PC-9 (cell line): ENCODE results near the gene BMERB1. TPM values are rescaled to one million over a fixed set of nuclear protein-coding genes. Genes with fewer than 3 reads are reported as not detected.
"Not testable (repeated sequence)": the region's sequence is repeated elsewhere in the genome, so short reads cannot be mapped to it uniquely, and the experiment has no call there.

Source experiments
- BruUV-seq: library from RNA; stranded (reverse); fragments of 400-500 nt; replicated peaks from 2 replicates; lab custom pipeline; 2021; lab: Mats Ljungman, UMichigan
- CTCF ChIA-PET: fragments of 300-600 bp; sonication (Branson Sonifier 250); formaldehyde crosslinking; loops from one replicate; lab custom pipeline; 2022; ENCODE audit warnings: antibody characterized with exemption; lab: Charles Lee
- POLR2A ChIA-PET: fragments of 300-600 bp; sonication (Branson Sonifier 250); formaldehyde crosslinking; loops from one replicate; lab custom pipeline; 2022; ENCODE audit warnings: antibody characterized with exemption; ENCODE audit not compliant: unreplicated experiment; lab: Charles Lee
- DNase-seq, 2 experiments: peaks; one replicate each; pipeline versions ENCODE4 v3.0.0 to v3.0.0-alpha.2; 2015 to 2022; ENCODE audit warnings: mixed read lengths in 1 of 2
- H2AFZ ChIP-seq: fragments of 200-600 bp; sonication (generic); 2 replicates; pipeline ENCODE4 v1.8.1; 2017; ENCODE audit warnings: antibody characterized with exemption
- H3F3A ChIP-seq: fragments of 200-600 bp; sonication (generic); 2 replicates; pipeline ENCODE4 v1.8.1; 2017; ENCODE audit warnings: antibody characterized with exemption, mild to moderate bottlenecking, low read depth; ENCODE audit not compliant: insufficient read depth
- H3K27ac ChIP-seq: fragments of 200-600 bp; sonication (generic); 2 replicates; pipeline ENCODE4 v1.6.1; 2016; ENCODE audit warnings: mixed run types
- H3K27me3 ChIP-seq: fragments of 200-600 bp; sonication (generic); 2 replicates; pipeline ENCODE4 v1.6.1; 2016; ENCODE audit warnings: low read depth, mixed run types; ENCODE audit not compliant: insufficient read depth
- H3K36me3 ChIP-seq: fragments of 200-600 bp; sonication (generic); 2 replicates; pipeline ENCODE4 v1.6.1; 2016; ENCODE audit warnings: low read depth, mixed run types
- H3K4me1 ChIP-seq: fragments of 200-600 bp; sonication (generic); replicated peaks from 2 replicates; pipeline ENCODE4 v1.6.1; 2016; ENCODE audit warnings: mixed run types; ENCODE audit not compliant: insufficient read depth
- H3K4me2 ChIP-seq: fragments of 200-600 bp; sonication (generic); 2 replicates; pipeline ENCODE4 v1.6.1; 2017; ENCODE audit warnings: mixed run types
- H3K4me3 ChIP-seq: fragments of 200-600 bp; sonication (generic); 2 replicates; pipeline ENCODE4 v1.6.1; 2016; ENCODE audit warnings: mixed run types
- H3K79me2 ChIP-seq: fragments of 200-600 bp; sonication (generic); 2 replicates; pipeline ENCODE4 v1.6.1; 2017; ENCODE audit warnings: low read depth, mixed run types
- H3K9me2 ChIP-seq: fragments of 200-600 bp; sonication (generic); 2 replicates; pipeline ENCODE4 v1.8.1; 2017; ENCODE audit warnings: mild to moderate bottlenecking; ENCODE audit not compliant: insufficient read depth
- H3K9me3 ChIP-seq: fragments of 200-600 bp; sonication (generic); 2 replicates; pipeline ENCODE4 v1.8.1; 2016; ENCODE audit warnings: low read depth; ENCODE audit not compliant: insufficient read depth
- H4K20me1 ChIP-seq: fragments of 200-600 bp; sonication (generic); 2 replicates; pipeline ENCODE4 v1.8.1; 2017; ENCODE audit not compliant: insufficient read depth
- EZH2 ChIP-seq: fragments of 200-600 bp; sonication (generic); IDR thresholded peaks from 2 replicates; pipeline ENCODE4 v1.8.0; 2017; ENCODE audit warnings: antibody characterized with exemption, low read depth
- intact Hi-C: fragments of 100-400 bp; cut with micrococcal nuclease; formaldehyde crosslinking; loops from one replicate; pipeline ENCODE4 v1.10.0; 2022; ENCODE audit not compliant: unreplicated experiment
- total RNA-seq: library from RNA; stranded (reverse); gene quantifications from 2 replicates; pipeline ENCODE4 v1.2.3, GENCODE V29; 2021
- TF ChIP-seq, protein P1 (sequence below): fragments of 200-600 bp; sonication (generic); conservative IDR thresholded peaks from 2 replicates; pipeline ENCODE4 v1.6.1; 2017; ENCODE audit warnings: mixed run types, antibody characterized with exemption, mild to moderate bottlenecking, moderate library complexity

The BMERB1 gene
- total RNA-seq, 1 experiment from 2014 or later = 4.3 TPM

DNA sequence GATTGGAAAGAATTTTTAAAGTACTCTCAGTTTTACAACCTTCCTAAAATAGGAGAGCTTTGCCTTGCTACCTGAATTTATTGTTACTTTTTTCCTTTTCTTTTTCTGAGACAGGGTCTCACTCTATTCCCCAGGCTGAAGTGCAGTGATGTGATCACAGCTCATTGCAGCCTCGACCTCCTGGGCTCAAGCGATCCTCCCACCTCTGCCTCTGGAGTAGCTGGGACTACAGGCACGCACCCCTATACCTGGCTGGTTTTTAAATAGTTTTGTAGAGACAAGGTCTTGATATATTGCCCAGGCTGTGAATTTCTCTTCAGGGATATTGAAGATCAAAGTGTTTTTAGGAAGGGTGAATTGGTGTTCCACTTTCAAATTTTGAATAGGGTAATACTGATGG, 35.1 kb upstream of the BMERB1 start:
- H3K4me2 ChIP-seq = no peak overlapping the region
- H3K9me2 ChIP-seq = no peaks in the 10 kb centered on the region
- no peak overlapping the region for H3K4me3 ChIP-seq
- ChIA-PET POLR2A (interaction anchor here (0.7 kb wide), 1 partner anchor 191 kb away, joined by 3 read pairs; no protein-coding TSS in a partner anchor), CTCF (no interaction called here)
- TF ChIP-seq, protein P1, sequence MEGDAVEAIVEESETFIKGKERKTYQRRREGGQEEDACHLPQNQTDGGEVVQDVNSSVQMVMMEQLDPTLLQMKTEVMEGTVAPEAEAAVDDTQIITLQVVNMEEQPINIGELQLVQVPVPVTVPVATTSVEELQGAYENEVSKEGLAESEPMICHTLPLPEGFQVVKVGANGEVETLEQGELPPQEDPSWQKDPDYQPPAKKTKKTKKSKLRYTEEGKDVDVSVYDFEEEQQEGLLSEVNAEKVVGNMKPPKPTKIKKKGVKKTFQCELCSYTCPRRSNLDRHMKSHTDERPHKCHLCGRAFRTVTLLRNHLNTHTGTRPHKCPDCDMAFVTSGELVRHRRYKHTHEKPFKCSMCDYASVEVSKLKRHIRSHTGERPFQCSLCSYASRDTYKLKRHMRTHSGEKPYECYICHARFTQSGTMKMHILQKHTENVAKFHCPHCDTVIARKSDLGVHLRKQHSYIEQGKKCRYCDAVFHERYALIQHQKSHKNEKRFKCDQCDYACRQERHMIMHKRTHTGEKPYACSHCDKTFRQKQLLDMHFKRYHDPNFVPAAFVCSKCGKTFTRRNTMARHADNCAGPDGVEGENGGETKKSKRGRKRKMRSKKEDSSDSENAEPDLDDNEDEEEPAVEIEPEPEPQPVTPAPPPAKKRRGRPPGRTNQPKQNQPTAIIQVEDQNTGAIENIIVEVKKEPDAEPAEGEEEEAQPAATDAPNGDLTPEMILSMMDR = no peak
- no peak for TF ChIP-seq EZH2
- no peaks in the 10 kb centered on the region for H3K9me3 ChIP-seq
- no peaks in the 10 kb centered on the region for H4K20me1 ChIP-seq
- no peak overlapping the region for H3K27ac ChIP-seq
- H3K79me2 ChIP-seq = no peaks in the 10 kb centered on the region
- DNase-seq = no peak
- no peaks in the 10 kb centered on the region for H3K36me3 ChIP-seq
- no peak overlapping the region for H2AFZ ChIP-seq
- H3K4me1 ChIP-seq = peaks cover 7% of the 10 kb centered on the region
- peaks cover 14% of the 10 kb centered on the region; the same call in 1 of the 2 replicates for H3F3A ChIP-seq
- intact Hi-C loops = no loop called here
- no TSS peak for BruUV-seq
- no peaks in the 10 kb centered on the region for H3K27me3 ChIP-seq

DNA sequence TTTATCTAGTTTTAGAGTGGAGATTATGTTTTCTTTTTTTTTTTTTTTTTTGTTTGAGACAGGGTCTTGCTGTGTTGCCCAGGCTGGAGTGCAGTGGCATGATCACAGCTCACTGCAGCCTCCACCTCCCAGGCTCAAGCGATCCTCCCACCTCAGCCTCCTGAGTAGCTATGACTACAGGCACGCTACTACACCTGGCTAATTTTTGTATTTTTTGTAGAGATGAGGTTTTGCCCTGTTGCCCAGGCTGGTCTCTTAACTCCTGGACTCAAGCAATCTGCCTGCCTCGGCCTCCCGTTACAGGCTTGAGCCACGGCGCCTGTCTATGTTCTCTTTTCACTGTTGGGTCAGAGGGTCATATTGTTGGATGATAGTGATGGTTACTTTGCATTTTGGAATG, 34.1 kb upstream of the BMERB1 start:
- H2AFZ ChIP-seq = not testable (repeated sequence)

DNA sequence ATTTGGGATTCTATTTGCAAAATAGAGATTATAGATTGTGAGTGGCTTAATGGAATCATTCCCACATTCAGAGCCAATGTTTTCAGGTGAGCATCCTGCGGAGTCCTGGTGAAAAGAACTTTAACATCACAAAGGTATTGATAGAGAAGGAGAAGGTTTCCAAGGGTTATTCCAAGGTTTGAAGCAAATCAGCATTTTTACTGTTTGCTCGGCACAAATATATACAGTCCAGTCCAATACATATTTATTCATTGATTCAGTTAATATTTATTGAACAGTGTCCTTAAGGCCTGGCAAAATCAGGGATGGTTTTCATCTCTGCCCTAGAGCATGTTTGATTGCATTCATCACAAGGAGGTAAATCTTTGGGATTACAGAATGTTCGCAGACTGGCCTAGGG, 32.4 kb upstream of the BMERB1 start:
- Histone ChIP-seq H3K4me1 (peaks cover 9% of the 10 kb centered on the region), H3K4me3 (no peak overlapping the region), H3K4me2 (no peak overlapping the region), H3K36me3 (no peaks in the 10 kb centered on the region), H3F3A (peaks cover 15% of the 10 kb centered on the region; the same call in 1 of the 2 replicates), H3K79me2 (no peaks in the 10 kb centered on the region), H3K27me3 (no peaks in the 10 kb centered on the region), H3K27ac (no peak overlapping the region), H3K9me2 (no peaks in the 10 kb centered on the region), H3K9me3 (no peaks in the 10 kb centered on the region), H2AFZ (no peak overlapping the region), H4K20me1 (no peaks in the 10 kb centered on the region)
- no peak for TF ChIP-seq EZH2
- TF ChIP-seq, protein P1 = no peak
- no peak for DNase-seq
- ChIA-PET CTCF (no interaction called here), POLR2A (interaction anchor here (0.6 kb wide), 1 partner anchor 1464 kb away, joined by 6 read pairs; no protein-coding TSS in a partner anchor)
- intact Hi-C loops = no loop called here
- no TSS peak for BruUV-seq

More for the DNA sequence above, 34.1 kb upstream of the BMERB1 start:
- POLR2A ChIA-PET, CTCF ChIA-PET, H3K79me2 ChIP-seq, BruUV-seq, H3K9me3 ChIP-seq, DNase-seq, H3K4me3 ChIP-seq, H3K27me3 ChIP-seq, H3K9me2 ChIP-seq, H3K4me2 ChIP-seq, H3K4me1 ChIP-seq, H4K20me1 ChIP-seq, intact Hi-C loops, H3K36me3 ChIP-seq, H3K27ac ChIP-seq: not testable (repeated sequence)
- peaks cover 15% of the 10 kb centered on the region; the same call in 1 of the 2 replicates for H3F3A ChIP-seq
